ENCODE measurements around the gene NUPR1. TPM values are rescaled to one million over a fixed set of nuclear protein-coding genes. Genes with fewer than 3 reads are reported as not detected.
A peak's percentile ranks its signal among the peaks of the same experiment; 100 is the strongest.

Gene NUPR1
- total and polyA plus RNA-seq, 2 of the 13 experiments (the other 11 are each of a cell fraction or from before 2014, with no cell fraction given), result 18.0 to 25.6 TPM

- peak; percentile 88; the same call in 1 of the 2 replicates for TF ChIP-seq ZBTB7B (CRISPR knock-in tag; IDR thresholded peaks at IDR 0.05)
- peak; percentile 64 for TF ChIP-seq NFYC (CRISPR knock-in tag; IDR thresholded peaks at IDR 0.05)
- no peak; the same call in 1 of the 2 replicates for TF ChIP-seq ZNF225 (CRISPR knock-in tag; IDR thresholded peaks at IDR 0.05)
- peak; percentile 89 for TF ChIP-seq NFIC (IDR thresholded peaks at IDR 0.05; ENCODE audit: low read length)
- peak; percentile 82 for TF ChIP-seq ZNF644 (CRISPR knock-in tag; IDR thresholded peaks at IDR 0.05; ENCODE audit: low read depth)
- TF ChIP-seq, protein P1, sequence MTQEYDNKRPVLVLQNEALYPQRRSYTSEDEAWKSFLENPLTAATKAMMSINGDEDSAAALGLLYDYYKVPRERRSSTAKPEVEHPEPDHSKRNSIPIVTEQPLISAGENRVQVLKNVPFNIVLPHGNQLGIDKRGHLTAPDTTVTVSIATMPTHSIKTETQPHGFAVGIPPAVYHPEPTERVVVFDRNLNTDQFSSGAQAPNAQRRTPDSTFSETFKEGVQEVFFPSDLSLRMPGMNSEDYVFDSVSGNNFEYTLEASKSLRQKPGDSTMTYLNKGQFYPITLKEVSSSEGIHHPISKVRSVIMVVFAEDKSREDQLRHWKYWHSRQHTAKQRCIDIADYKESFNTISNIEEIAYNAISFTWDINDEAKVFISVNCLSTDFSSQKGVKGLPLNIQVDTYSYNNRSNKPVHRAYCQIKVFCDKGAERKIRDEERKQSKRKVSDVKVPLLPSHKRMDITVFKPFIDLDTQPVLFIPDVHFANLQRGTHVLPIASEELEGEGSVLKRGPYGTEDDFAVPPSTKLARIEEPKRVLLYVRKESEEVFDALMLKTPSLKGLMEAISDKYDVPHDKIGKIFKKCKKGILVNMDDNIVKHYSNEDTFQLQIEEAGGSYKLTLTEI (CRISPR knock-in tag; conservative IDR thresholded peaks at IDR 0.05), result no peak
- TF ChIP-seq KLF13 (CRISPR knock-in tag; IDR thresholded peaks at IDR 0.05), result no peak
- peak; percentile 95 for TF ChIP-seq MIER3 (CRISPR knock-in tag; IDR thresholded peaks at IDR 0.05; ENCODE audit: borderline replicate concordance)
- peak; percentile 96 for TF ChIP-seq HMG20B (CRISPR knock-in tag; conservative IDR thresholded peaks at IDR 0.05)
Measured at GRCh38 chr16:28526201-28527099, 12.3 kb downstream of the NUPR1 start (continued).

DNA sequence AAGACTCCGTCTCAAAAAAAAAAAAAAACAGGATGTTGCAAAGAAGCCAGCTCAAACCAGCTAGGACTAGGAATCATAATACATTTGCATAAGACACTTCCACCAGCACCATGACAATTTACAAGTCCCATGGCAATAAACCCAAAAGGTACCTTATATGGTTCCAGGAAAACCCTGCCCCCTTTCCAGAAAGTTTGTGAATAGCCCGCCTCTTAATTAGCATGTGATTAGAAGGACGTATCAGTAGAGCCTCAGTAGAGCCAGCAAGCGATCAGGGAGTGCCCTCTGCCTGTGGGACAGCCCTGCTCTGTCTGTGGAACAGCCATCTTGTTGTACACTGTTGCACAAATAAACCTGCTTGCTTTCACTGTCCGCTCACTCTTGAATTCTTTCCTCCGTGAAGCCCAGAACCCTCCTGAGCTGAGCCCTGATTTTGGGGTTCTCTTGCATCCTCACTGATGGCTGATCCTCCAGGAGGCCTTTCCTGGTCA lies 14.0 kb downstream of the NUPR1 start:
- no peaks in the 10 kb centered on the region for H3K36me3 ChIP-seq (replicated peaks in 1 of 2; ENCODE audit: control insufficient read depth in 1 of 2, insufficient read depth in 2 of 2, low read length in 2 of 2)
- CTCF ChIA-PET (ENCODE audit: low intra/inter-chr PET ratio, low total read pairs), result no interaction called here
- H3K79me2 ChIP-seq (ENCODE audit: insufficient read depth, low read length), result no peaks in the 10 kb centered on the region
- ATAC-seq (no peak), DNase-seq (ENCODE audit: low spot score) (no peak), FAIRE-seq (no peak)
- no peaks in the 10 kb centered on the region for H3K27me3 ChIP-seq (ENCODE audit: control insufficient read depth in 1 of 2, insufficient read depth in 2 of 2, low read length in 2 of 2)
- intact Hi-C loops (cut with micrococcal nuclease; ENCODE audit: unreplicated experiment), result no loop called here
- WGBS (ENCODE audit: low lambda C conversion rate), result 93% methylated on average over 5 of the region's 6 CpGs
- in situ Hi-C loops (cut with HindIII; ENCODE audit: extremely low pct_ligation_motif_present, low pct_unique_long_range_greater_than_20kb), result no loop called here
- no peak overlapping the region for H3K9ac ChIP-seq (ENCODE audit: insufficient read depth, low read depth, low read length)
- peaks cover 89% of the 10 kb centered on the region for H3K4me1 ChIP-seq (ENCODE audit: insufficient read depth, low read length)
- no peaks in the 10 kb centered on the region for H3K9me3 ChIP-seq (ENCODE audit: low read length)
- H2AFZ ChIP-seq (ENCODE audit: low read length), result no peak overlapping the region
- POLR2A ChIA-PET, result interaction anchor here (3.0 kb wide), 1 partner anchor 14 kb away, joined by 23 read pairs; the partner anchor contains the start of gene NUPR1
- no TSS peak for BruUV-seq (replicated peaks)
- no peaks in the 10 kb centered on the region for H4K20me1 ChIP-seq (ENCODE audit: insufficient read depth, low read length)
- no peak overlapping the region for H3K4me2 ChIP-seq (ENCODE audit: low read depth, low read length)
- peak overlapping the region; percentile 80 for H3K27ac ChIP-seq (ENCODE audit: extremely low read length, insufficient read depth, low read length)
- H3K4me3 ChIP-seq (replicated peaks in 1 of 3; ENCODE audit: insufficient read depth in 1 of 3, low read depth in 2 of 3, low read length in 3 of 3), result no peak overlapping the region
- TF ChIP-seq ZNF317 (CRISPR knock-in tag; IDR thresholded peaks at IDR 0.05) (no peak), LCORL (IDR thresholded peaks at IDR 0.05) (no peak), LCORL (CRISPR knock-in tag; IDR thresholded peaks at IDR 0.05) (no peak), AKAP8 (CRISPR knock-in tag; IDR thresholded peaks at IDR 0.05) (no peak), ZSCAN29 (CRISPR knock-in tag; conservative IDR thresholded peaks at IDR 0.05) (no peak), ZNF883 (CRISPR knock-in tag; IDR thresholded peaks at IDR 0.05; ENCODE audit: not compliant biosample characterization) (peak; percentile 14), ZNF33B (CRISPR knock-in tag; IDR thresholded peaks at IDR 0.05) (no peak), ZNF549 (CRISPR knock-in tag; IDR thresholded peaks at IDR 0.05) (no peak), KLF9 (CRISPR knock-in tag; IDR thresholded peaks at IDR 0.05; ENCODE audit: low read depth) (no peak), TEAD3 (CRISPR knock-in tag; optimal IDR thresholded peaks at IDR 0.05; ENCODE audit: borderline replicate concordance) (peak; percentile 16), ZNF121 (CRISPR knock-in tag; IDR thresholded peaks at IDR 0.05) (peak; percentile 58)
- TF ChIP-seq, protein P2, sequence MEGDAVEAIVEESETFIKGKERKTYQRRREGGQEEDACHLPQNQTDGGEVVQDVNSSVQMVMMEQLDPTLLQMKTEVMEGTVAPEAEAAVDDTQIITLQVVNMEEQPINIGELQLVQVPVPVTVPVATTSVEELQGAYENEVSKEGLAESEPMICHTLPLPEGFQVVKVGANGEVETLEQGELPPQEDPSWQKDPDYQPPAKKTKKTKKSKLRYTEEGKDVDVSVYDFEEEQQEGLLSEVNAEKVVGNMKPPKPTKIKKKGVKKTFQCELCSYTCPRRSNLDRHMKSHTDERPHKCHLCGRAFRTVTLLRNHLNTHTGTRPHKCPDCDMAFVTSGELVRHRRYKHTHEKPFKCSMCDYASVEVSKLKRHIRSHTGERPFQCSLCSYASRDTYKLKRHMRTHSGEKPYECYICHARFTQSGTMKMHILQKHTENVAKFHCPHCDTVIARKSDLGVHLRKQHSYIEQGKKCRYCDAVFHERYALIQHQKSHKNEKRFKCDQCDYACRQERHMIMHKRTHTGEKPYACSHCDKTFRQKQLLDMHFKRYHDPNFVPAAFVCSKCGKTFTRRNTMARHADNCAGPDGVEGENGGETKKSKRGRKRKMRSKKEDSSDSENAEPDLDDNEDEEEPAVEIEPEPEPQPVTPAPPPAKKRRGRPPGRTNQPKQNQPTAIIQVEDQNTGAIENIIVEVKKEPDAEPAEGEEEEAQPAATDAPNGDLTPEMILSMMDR (CRISPR knock-in tag; IDR thresholded peaks at IDR 0.05), result peak; percentile 34; the same call in 1 of the 2 replicates
